Ammon's horn (tissue), 1 donor: ENCODE results near the gene ZNF281.

Source experiments
- DNase-seq: peaks from one replicate; pipeline ENCODE4 v3.0.0-alpha.2; 2016; ENCODE audit warnings: low spot score

The ZNF281 gene

DNA sequence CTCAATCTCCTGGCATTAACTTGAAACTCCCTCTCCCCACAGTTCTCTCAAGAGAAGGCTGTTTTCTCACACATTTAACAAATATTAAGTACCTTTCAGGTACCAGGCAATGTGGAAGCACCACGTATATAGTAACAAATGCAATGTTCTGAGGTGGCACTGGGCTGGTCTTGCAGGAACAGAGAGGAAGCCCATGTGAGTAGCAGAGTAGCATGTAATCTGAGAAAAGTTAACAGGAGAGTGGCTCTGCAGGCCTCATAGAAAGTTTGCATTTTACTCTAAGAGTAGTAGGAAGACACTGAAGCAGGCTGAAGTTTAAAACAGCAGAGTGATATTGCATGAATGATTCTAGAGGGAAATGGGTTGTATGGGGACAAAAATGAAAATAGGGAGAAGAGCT lies 21.0 kb downstream of the ZNF281 start:
- no peak for DNase-seq

- DNase-seq = no peak
These were observed 23.4 kb downstream of the ZNF281 start for GRCh38 chr1:200386416-200386815.

- no peak for DNase-seq
These were observed 24.9 kb downstream of the ZNF281 start for GRCh38 chr1:200384818-200385390.

DNA sequence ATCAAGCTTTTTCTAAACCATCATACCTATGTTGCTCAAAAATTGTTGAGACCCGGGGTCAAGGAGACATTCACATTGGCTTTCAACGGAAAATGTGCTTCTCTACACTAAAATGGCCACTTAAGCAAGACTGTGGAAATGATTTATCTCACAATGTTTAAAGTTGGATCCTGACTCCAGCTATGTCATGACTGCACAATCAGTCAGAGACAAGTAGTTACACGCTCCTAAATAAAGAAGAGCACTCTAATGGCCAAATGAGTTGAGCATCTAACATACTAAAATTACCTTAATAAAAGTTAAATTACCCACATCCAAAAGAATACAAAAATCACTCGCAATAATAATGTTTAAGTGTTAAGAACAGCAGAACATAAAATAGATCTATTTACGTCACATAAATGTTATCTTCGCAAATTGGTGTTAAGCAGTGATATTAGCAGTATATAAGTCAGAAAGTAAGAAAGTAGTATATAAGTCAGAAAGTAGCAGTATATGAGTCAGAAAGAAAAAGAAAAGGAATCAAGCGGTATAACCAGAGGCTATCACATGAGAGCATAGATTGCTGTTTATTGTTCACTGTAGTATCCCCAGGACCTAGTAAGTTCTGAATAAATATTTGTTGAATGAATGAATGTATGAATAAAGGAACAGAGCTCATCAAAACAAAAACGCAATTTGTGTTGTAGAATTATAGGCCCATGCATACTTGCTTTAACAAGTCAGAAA lies 28.4 kb downstream of the ZNF281 start:
- DNase-seq = no peak

- no peak for DNase-seq
These were observed 29.2 kb downstream of the ZNF281 start for GRCh38 chr1:200380589-200381021.

DNA sequence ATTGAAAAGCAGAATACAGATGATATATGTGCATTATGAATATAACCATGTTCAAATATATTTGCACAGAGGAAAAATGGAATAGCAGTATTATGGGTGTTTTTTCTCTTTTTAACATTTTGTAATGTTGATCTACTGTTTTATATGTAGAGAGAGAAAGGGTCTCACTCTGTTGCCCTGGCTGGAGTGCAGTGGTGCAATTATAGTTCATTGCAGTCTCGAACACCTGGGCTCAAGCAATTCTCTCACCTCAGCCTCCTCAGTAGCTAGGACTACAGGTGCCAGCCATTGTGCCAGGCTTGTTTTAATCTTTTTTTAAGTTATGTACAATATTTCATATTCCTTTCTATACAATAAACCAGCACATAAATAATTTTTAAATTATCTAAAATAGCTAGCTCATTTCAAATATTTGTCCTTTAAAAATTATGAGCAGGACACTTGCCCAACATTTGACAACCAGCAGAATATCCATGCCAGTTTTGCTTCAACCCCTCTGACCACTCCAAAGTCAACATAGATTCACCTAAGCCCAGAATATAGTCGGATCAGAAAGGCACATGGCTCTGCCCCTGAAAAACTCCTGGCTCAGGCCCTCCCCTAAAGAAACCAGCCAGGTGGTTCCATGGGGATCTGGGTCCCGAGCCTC lies 29.8 kb downstream of the ZNF281 start:
- no peak for DNase-seq

DNA sequence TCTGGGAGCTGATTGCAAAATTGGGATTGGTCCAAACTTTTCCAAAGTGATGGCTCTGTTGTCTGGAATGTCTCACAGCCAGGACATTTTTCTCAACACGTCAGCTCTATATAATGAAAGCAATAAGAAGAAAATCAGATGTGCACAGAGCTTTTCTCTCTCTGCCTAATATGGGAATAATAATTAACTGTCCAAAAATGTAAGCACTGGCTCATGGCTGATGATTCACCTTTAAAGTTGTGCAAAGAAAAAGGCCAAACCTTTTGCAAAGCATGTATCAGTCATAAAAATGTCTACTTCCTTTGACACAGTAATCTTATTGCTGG lies 30.4 kb downstream of the ZNF281 start:
- DNase-seq = no peak

DNA sequence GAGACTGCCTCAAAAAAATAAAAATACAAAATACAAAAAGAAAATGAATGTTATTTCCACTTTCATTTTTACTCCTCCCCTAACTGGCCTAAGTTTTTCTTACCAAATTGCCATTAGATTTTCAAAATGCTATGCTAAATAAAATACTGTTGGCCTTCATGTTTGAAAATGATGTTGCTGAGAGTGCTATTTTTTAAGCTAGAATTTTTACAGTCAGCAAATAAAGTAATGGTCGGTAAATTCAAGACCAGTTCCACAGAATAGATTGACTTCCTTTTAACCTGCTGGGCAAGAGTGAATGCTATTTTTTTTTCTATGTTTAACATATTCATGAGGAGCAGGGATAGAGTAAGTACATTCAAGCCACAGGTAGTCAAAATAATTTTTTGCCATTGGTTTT lies 31.7 kb downstream of the ZNF281 start:
- DNase-seq = no peak

DNA sequence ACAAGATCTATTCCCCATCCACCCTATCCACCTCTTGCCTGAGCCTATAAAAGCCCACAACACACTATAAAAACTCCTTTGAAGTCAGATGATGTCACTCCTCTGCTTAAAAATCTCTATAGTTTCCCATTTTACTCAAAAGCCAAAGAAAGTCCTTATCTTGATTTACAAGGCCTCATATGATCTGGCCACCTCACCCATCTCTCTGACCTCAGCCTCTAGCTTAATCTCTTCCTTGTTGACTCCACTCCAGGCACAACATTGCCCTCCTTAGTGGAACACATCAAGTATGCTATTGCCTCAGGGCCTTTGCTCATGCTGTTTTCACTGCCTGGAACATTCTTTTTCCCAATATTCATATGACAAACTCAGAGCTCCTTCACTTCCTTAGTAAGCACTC lies 33.3 kb downstream of the ZNF281 start:
- DNase-seq = no peak

GRCh38 chr1:200374569-200375295 lies 35.1 kb downstream of the ZNF281 start:
- DNase-seq = no peak

DNA sequence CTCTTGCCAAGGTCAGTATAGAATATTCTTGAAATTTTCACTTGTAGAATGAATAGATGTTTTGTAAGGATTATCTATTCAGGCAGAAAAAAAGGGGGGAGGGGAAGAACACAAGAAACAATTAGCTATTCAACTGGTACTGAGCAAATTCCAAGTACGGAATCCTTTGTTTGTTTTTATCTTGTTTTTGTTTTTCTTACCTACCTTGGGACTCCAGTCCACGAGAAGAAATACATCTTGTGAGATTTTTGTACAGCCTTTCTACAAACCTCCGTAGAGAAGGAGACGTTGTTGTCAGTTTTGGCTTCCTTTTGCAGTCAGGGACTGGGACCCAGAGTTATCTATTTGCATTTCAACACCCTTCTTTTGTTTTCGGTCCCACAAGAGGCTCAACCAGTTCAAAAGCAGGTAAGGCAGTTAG lies 36.0 kb downstream of the ZNF281 start:
- peak; percentile 68 for DNase-seq

DNA sequence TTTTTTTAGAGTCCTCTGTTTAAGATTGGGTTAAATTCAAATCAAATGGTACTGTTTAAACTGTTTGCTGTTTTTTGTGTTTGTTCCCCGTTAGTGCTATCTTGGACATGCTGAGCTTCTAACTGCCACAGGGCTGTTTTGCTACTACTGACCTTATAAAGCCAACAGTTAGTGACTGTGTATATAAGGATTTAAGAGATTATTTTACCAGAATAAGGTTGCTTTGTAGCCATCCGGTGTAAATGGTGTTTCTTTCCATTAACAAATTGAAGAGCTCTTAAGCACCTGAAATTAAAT lies 37.0 kb downstream of the ZNF281 start:
- DNase-seq = no peak

DNA sequence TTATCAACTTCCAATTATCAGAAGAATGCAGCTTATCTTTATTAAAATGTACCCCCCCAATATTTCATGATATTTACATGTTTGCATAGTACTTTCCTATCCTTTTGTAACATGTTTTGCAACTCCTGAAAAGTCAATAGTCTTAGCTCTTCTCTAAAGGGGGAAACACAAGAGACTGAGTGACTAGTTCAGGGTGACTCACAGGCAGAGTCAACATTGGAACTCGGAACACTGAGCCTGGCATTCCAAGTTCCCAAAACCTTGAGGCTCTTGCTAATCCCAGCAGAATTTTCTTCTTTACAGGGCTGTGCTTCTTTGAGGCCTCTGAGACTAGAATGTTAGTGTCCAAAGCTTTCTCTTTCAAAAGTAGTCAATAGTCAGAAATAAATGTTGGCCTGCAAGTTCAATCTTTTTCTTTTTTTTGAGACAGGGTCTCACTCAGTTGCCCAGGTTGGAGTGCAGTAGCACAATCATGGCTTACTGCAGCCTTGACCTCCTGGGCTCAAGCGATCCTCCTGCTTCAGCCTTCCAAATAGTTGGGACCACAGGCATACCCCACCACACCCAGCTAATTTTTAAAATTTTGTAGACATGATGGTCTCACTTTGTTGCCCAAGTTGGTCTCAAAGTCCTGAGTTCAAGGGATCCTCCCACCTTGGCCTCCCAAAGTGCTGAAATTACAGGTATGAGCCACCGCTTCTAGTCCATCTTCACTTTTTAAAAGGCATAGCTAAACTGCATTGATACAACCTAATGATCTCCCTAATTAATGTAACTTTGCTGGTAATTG lies 37.5 kb downstream of the ZNF281 start:
- no peak for DNase-seq

DNA sequence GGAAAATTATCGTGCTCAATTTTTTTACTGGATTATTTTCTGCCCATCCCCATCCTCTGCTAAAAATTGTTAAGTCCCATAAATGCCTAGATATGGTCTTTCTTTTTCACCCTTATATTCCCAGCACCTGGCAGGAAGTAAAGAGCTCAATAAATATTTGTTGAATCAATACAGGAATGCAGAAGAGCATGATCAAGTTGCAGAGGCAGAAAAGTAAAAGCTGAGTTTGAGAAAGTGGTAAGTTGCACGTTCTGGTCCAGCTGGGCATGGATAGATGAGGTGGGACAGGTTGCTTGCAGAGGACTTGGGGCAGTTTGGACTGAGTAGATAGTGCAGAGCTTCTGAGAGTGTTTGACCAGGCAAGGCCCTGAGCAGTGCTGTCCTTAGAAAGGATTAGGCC lies 40.1 kb downstream of the ZNF281 start:
- DNase-seq = no peak

DNA sequence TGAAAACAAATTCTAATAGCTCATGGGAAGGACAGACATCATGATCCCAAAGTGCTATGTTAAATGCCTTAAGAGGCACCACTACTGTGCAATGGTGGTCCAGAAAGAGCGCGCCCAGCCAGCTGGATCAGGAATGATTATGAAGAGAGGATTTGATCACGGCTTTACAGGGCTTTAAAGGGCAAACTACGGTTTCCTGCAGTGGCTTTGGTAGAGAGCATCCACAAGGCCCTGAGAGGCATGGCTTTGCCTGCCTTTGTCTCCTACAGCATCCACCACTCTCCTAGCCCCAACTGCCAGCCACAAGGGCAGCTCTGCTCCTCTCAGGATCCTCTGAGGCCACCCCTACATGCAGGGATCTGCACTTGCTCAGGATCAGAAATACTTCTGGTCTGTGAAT lies 40.7 kb downstream of the ZNF281 start:
- no peak for DNase-seq

DNA sequence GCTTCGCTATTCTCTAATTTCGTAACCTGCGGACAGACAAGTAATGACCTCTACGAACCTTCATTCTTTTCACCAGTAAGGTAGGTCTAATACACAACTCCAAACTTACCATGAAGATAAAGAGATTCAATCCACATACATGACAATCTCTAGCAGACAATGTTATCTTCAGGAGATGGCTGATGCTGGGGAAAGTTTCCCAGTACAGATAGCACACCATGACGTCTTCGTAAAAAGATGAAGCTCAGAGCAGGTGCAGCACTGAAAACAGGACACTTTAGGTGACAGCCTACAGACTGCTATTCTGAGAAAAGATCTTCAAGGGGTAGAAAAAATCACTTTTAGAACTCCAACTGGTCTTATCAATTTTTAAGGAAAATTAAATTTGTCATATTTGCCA lies 41.3 kb downstream of the ZNF281 start:
- DNase-seq = no peak

DNA sequence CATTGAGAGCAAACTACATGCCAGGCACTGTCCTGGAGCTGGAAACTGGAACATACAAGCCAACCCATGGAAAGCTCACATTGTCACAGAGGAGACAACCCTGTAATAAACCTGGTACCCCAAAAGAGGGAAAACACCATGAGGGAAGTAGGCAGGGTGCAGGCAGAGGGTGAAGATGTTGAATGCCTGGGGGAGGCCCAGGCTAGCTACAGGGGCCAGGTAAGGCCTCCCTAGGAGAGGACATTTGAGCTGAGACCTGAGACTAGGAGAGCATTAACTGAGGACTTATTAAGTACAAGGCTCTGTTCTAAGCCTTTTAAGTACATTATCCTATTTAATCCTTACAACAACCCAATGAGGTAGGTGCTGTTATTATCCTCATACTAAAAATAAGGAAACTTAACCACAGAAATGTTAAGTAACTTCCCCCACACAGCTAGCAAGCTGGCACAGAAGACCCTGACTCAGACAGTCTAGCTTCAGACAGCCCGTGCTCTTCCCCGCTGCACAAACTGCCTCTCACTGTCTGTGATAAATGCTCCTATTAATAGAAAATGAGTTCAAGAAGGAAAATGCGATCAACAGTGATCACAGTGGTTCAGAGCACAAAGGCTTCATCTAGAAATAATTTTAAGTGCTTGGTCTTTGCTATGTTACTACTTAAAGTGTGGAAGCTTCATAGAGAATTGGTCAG lies 41.8 kb downstream of the ZNF281 start:
- DNase-seq = peak; percentile 66

DNA sequence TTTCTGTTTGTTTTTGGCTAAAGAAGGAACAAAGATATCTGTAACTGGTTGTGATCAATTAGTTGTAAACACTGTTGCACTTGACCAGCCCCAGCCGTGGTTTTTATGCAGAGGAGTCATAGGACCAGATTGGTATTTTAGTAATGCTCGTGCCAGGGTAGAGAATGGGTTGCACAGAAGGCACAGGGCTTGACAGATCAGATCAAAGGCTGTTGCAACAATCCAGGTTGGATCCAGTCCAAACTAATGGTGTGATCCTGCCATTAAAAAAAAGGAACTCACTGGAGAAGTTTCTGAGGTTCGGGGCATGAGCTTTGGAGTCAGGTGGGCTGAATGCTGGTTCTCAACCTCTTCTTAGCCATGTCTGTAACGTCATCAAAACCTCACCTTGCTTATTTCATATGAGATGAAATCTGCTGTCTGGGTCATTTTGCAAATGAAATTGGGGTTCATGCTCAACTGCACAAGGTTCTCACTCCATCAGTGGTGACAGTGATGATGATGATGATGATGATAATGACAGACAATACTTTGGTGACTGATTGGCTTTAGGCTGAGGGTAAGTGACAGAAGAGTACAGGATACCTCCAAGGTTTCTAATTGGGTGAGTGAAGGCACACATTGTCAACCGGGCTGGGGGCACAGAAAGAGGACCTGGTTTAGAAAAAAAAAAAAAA lies 43.1 kb downstream of the ZNF281 start:
- DNase-seq = no peak

DNA sequence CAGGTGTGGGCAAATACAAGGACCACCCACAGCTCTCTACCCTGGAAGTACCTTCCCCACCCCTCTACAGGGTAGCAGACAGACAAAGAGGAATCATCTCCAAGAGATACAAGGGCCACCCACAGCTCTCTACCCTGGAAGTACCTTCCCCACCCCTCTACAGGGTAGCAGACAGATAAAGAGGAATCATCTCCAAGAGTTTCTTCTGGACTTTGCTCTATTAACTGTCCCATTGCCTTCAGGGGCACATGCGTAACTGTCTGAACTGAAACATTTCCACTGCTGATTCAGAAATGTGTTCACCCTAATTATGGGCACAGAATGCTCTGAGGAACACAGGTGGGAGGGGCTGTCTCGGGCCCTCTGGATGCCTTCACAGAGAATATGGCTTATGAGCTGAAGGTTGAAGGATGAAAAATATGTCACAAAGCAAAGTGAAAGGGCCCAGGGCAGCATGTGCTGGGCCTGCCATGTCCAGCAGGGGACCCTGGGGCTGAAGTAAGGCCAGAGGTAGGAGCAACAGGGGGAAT lies 43.9 kb downstream of the ZNF281 start:
- no peak for DNase-seq

GRCh38 chr1:200364831-200365230 lies 45.0 kb downstream of the ZNF281 start:
- no peak for DNase-seq
